HCT116 (cell line): Measurements from ENCODE around the gene DLX5. TPM values are rescaled to one million over a fixed set of nuclear protein-coding genes. Genes with fewer than 3 reads are reported as not detected.

ENCODE experiments used
- ATAC-seq: fragments of 200-7000 bp; cut with Tn5 transposase; 2 replicates; pipeline ENCODE4 v1.9.1; 2020; ENCODE audit warnings: mild to moderate bottlenecking, moderate library complexity
- BruUV-seq: library from RNA; stranded (reverse); fragments of 400-500 nt; replicated peaks from 2 replicates; lab custom pipeline; 2021; lab: Mats Ljungman, UMichigan
- CTCF ChIA-PET: fragments of 300-600 bp; sonication (Branson Sonifier 250); formaldehyde crosslinking; loops from one replicate; lab custom pipeline; 2021; ENCODE audit warnings: antibody characterized with exemption; lab: Charles Lee
- POLR2A ChIA-PET: fragments of 300-600, 350-600 bp; sonication (Branson Sonifier 250); formaldehyde crosslinking; loops from one replicate; lab custom pipeline; 2021; ENCODE audit warnings: antibody characterized with exemption; lab: Charles Lee
- RAD21 ChIA-PET, 2 experiments: fragments of 300-600 bp; sonication (Branson Sonifier 250); formaldehyde crosslinking; loops; one replicate each; lab custom pipeline; 2023; ENCODE audit warnings: low total read pairs in 2 of 2; ENCODE audit not compliant: uncharacterized antibody in 2 of 2, unreplicated experiment in 2 of 2, low non-redundant PET in 1 of 2; lab: Charles Lee
- DNase-seq: peaks from one replicate; pipeline ENCODE4 v3.0.0-alpha.2; 2010; ENCODE audit warnings: low read depth, low spot score
- H2AFZ ChIP-seq: fragments of 200-600 bp; shearing (Covaris generic), sonication (generic); 2 replicates; pipeline ENCODE4 v1.6.1; 2017; ENCODE audit warnings: low read depth, mixed run types, mixed read lengths, antibody characterized with exemption, low read length; ENCODE audit not compliant: poor library complexity, severe bottlenecking
- H3K27ac ChIP-seq: 2 replicates; pipeline ENCODE4 v1.5.1; 2012; ENCODE audit warnings: low read depth, low read length
- H3K27me3 ChIP-seq: fragments of 200-600 bp; sonication (generic); 2 replicates; pipeline ENCODE4 v1.6.1; 2016; ENCODE audit warnings: mixed run types, low read length, mixed read lengths; ENCODE audit not compliant: insufficient read depth
- H3K36me3 ChIP-seq, 2 experiments: fragments of 200-500 bp in 1 of 2; fragments of 200-600 bp in 1 of 2; sonication (Bioruptor generic) in 1 of 2; sonication (generic) in 1 of 2; 2 replicates each; pipeline versions ENCODE4 v1.5.1 to v1.6.1; 2014 to 2016; ENCODE audit warnings: low read length in 2 of 2, inconsistent platforms in 1 of 2, mixed read lengths in 1 of 2, mixed run types in 1 of 2; ENCODE audit not compliant: insufficient read depth in 2 of 2, control insufficient read depth in 1 of 2
- H3K4me1 ChIP-seq, 2 experiments: fragments of 200-600 bp in 1 of 2; sonication (generic) in 1 of 2; 2 replicates each; pipeline versions ENCODE4 v1.5.1 to v1.6.1; 2012 to 2017; ENCODE audit warnings: low read length in 2 of 2, inconsistent platforms in 1 of 2, mild to moderate bottlenecking in 1 of 2, mixed read lengths in 1 of 2, mixed run types in 1 of 2, moderate library complexity in 1 of 2; ENCODE audit not compliant: insufficient read depth in 2 of 2, control insufficient read depth in 1 of 2
- H3K4me2 ChIP-seq: fragments of 200-600 bp; sonication (generic); 2 replicates; pipeline ENCODE4 v1.6.1; 2017; ENCODE audit warnings: mixed run types, low read length, mixed read lengths
- H3K4me3 ChIP-seq, 2 experiments: fragments of 200-600 bp in 1 of 2; sonication (generic) in 1 of 2; replicated peaks in 1 of 2; 2 replicates each; pipeline ENCODE4 v1.5.1; 2011 to 2016; ENCODE audit warnings: low read length in 2 of 2, control low read depth in 1 of 2, low read depth in 1 of 2, mild to moderate bottlenecking in 1 of 2, mixed read lengths in 1 of 2, mixed run types in 1 of 2
- H3K79me2 ChIP-seq: fragments of 200-600 bp; sonication (generic); 2 replicates; pipeline ENCODE4 v1.6.1; 2017; ENCODE audit warnings: mild to moderate bottlenecking, mixed run types, low read length, moderate library complexity, mixed read lengths; ENCODE audit not compliant: insufficient read depth
- H3K9ac ChIP-seq: fragments of 200-600 bp; sonication (generic); 2 replicates; pipeline ENCODE4 v1.6.1; 2016; ENCODE audit warnings: low read length, mixed read lengths
- H3K9me2 ChIP-seq: fragments of 200-600 bp; sonication (generic), shearing (Covaris generic); 2 replicates; pipeline ENCODE4 v1.6.1; 2017; ENCODE audit warnings: mixed run types, mild to moderate bottlenecking, moderate library complexity; ENCODE audit not compliant: insufficient read depth
- H3K9me3 ChIP-seq, 2 experiments: fragments of 200-500 bp in 1 of 2; fragments of 200-600 bp in 1 of 2; sonication (Bioruptor generic) in 1 of 2; sonication (generic) in 1 of 2; 2 replicates each; pipeline ENCODE4 v1.6.1; 2014 to 2017; ENCODE audit warnings: low read length in 2 of 2, mixed read lengths in 2 of 2, inconsistent platforms in 1 of 2, low read depth in 1 of 2, mild to moderate bottlenecking in 1 of 2, mixed run types in 1 of 2, moderate library complexity in 1 of 2; ENCODE audit not compliant: control insufficient read depth in 1 of 2, insufficient read depth in 1 of 2
- H4K20me1 ChIP-seq: fragments of 200-600 bp; sonication (generic), shearing (Covaris generic); 2 replicates; pipeline ENCODE4 v1.6.1; 2017; ENCODE audit warnings: mixed run types, mild to moderate bottlenecking, moderate library complexity; ENCODE audit not compliant: insufficient read depth
- CEBPB ChIP-seq: IDR thresholded peaks from 2 replicates; pipeline ENCODE4 v1.6.1; 2012; ENCODE audit warnings: low read depth
- ELF1 ChIP-seq: IDR thresholded peaks from 2 replicates; pipeline ENCODE4 v1.6.1; 2012; ENCODE audit warnings: low read depth, borderline replicate concordance
- EZH2phosphoT487 ChIP-seq: fragments of 200-600 bp; IDR thresholded peaks from 2 replicates; pipeline ENCODE4 v1.6.1; 2018; ENCODE audit warnings: antibody characterized with exemption, borderline replicate concordance
- FOSL1 ChIP-seq: IDR thresholded peaks from 2 replicates; pipeline ENCODE4 v1.6.1; 2012; ENCODE audit warnings: low read depth
- MAX ChIP-seq: IDR thresholded peaks from 2 replicates; pipeline ENCODE4 v1.6.1; 2012
- REST ChIP-seq: IDR thresholded peaks from 2 replicates; pipeline ENCODE4 v1.6.1; 2012; ENCODE audit warnings: low read depth
- TCF7L2 ChIP-seq: IDR thresholded peaks from 2 replicates; pipeline ENCODE4 v1.7.0; 2011; ENCODE audit warnings: borderline replicate concordance, inconsistent platforms; ENCODE audit not compliant: insufficient read depth, insufficient read length; ENCODE audit errors: extremely low read depth
- YY1 ChIP-seq: IDR thresholded peaks from 2 replicates; pipeline ENCODE4 v1.6.1; 2011; ENCODE audit warnings: low read length, low read depth, moderate library complexity, mild to moderate bottlenecking; ENCODE audit not compliant: insufficient replicate concordance; ENCODE audit errors: extremely low read depth
- ZBTB33 ChIP-seq: IDR thresholded peaks from 2 replicates; pipeline ENCODE4 v1.6.1; 2011; ENCODE audit warnings: mild to moderate bottlenecking, low read length, moderate library complexity; ENCODE audit not compliant: insufficient replicate concordance; ENCODE audit errors: extremely low read depth
- ZFX ChIP-seq: fragments of 450-650 bp; IDR thresholded peaks from 2 replicates; pipeline ENCODE4 v1.6.1; 2017
- intact Hi-C: fragments of 100-400 bp; cut with micrococcal nuclease; formaldehyde crosslinking; loops from 2 replicates; pipeline ENCODE4 v1.10.0; 2022
- total RNA-seq: library from RNA; stranded (reverse); gene quantifications from one replicate; pipeline ENCODE4 v1.2.1, GENCODE V29; 2021; ENCODE audit not compliant: unreplicated experiment

DLX5 gene
- total RNA-seq, 1 experiment from 2014 or later: not detected

- ChIA-PET CTCF (no interaction called here), POLR2A (no interaction called here), RAD21 (no interaction called here)
- Histone ChIP-seq H3K4me3 (no peak overlapping the region), H3K9me2 (no peaks in the 10 kb centered on the region), H3K4me2 (no peak overlapping the region), H3K9ac (no peak overlapping the region), H4K20me1 (no peaks in the 10 kb centered on the region), H3K27ac (no peak overlapping the region), H3K79me2 (no peaks in the 10 kb centered on the region), H2AFZ (no peak overlapping the region), H3K9me3 (no peaks in the 10 kb centered on the region), H3K36me3 (no peaks in the 10 kb centered on the region), H3K27me3 (peaks cover 50% of the 10 kb centered on the region), H3K4me1 (no peaks in the 10 kb centered on the region)
- no peak for DNase-seq
- intact Hi-C loops: no loop called here
- BruUV-seq: no TSS peak
- no peak for ATAC-seq
- no peak for TF ChIP-seq EZH2phosphoT487
Measured at GRCh38 chr7:96979551-96980276, 44.9 kb downstream of the DLX5 start.

GRCh38 chr7:96977445-96977844 lies 47.2 kb downstream of the DLX5 start:
- no peaks in the 10 kb centered on the region for H4K20me1 ChIP-seq
- peaks cover 48% of the 10 kb centered on the region for H3K27me3 ChIP-seq
- CTCF ChIA-PET: no interaction called here
- no peaks in the 10 kb centered on the region for H3K79me2 ChIP-seq
- RAD21 ChIA-PET: no interaction called here
- no peaks in the 10 kb centered on the region for H3K9me2 ChIP-seq
- H3K4me1 ChIP-seq: no peaks in the 10 kb centered on the region
- intact Hi-C loops: no loop called here
- H3K9ac ChIP-seq: no peak overlapping the region
- no TSS peak for BruUV-seq
- no peaks in the 10 kb centered on the region for H3K9me3 ChIP-seq
- POLR2A ChIA-PET: no interaction called here
- no peak overlapping the region for H3K4me2 ChIP-seq
- TF ChIP-seq YY1: no peak
- TF ChIP-seq REST: no peak
- TF ChIP-seq MAX: no peak
- TF ChIP-seq CEBPB: no peak
- TF ChIP-seq FOSL1: no peak
- TF ChIP-seq ZFX: no peak
- no peak for TF ChIP-seq ZBTB33
- TF ChIP-seq ELF1: no peak
- TF ChIP-seq EZH2phosphoT487: no peak
- TF ChIP-seq TCF7L2: no peak
- TF ChIP-seq, all 23 proteins: peak for 0
- DNase-seq (no peak), ATAC-seq (no peak)
- Histone ChIP-seq H3K36me3 (no peaks in the 10 kb centered on the region), H3K4me3 (no peak overlapping the region), H3K27ac (no peak overlapping the region), H2AFZ (no peak overlapping the region)
